CMK (cell line): ENCODE data around the gene BMERB1.
"Not testable (repeated sequence)": the region's sequence is repeated elsewhere in the genome, so short reads cannot be mapped to it uniquely, and the experiment has no call there.

ENCODE experiments used
- DNase-seq: peaks from one replicate; pipeline ENCODE4 v3.0.0-alpha.2; 2010; ENCODE audit warnings: low read depth

The BMERB1 gene

DNA sequence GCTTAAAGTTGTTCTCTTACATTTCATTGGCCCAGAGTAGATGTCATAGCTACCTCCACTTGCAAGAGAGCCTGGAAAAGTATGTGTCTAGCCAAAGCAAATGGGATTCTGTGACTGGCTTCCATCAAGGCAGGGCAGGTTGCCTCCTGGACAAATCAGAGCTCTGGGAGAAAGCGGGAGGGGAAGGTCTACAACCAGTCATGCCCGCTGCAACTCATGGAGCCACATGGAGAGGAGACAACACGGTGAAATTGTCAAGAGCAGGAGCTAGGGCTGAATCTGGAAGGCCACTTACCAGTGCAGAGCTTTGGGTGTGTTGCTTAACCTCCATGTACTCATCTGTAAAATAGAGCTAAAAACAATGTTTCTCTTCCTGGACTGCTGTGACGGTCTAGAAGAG, 124.8 kb downstream of the BMERB1 start:
- no peak for DNase-seq

DNA sequence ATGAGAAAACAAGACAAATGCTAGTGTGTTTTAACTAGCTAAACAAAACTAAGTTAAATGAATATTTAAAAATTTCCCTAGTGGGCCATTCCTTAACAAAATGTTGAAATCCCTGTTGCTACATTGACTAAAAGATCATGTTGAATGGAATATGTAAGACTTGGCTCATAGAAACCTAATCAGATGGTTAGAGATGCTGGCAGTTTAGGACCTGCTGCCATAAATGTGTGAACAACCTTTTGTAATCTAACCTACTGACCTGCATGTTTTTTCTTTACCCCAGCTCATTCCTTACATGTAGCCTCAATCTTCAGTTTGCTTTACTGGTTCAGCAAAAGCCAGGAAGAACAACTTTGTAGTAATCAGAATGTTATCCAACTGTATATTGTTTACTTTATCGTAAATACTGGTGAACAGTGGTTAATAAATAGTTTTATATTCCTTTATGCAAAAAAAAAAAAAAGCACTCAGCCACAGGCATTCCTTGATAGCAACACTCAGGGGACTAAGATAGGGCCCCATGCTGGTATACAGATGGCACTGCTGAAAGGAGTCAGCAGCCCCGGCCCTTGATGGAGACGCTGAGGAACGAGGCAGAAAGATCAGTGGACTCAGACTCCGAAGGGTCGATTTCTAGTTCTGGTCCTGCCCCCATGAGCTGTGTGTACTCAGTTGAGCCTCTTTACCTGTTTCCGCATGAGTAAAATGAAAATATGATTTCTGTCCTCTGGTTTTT, 130.4 kb downstream of the BMERB1 start:
- DNase-seq, result no peak

DNA sequence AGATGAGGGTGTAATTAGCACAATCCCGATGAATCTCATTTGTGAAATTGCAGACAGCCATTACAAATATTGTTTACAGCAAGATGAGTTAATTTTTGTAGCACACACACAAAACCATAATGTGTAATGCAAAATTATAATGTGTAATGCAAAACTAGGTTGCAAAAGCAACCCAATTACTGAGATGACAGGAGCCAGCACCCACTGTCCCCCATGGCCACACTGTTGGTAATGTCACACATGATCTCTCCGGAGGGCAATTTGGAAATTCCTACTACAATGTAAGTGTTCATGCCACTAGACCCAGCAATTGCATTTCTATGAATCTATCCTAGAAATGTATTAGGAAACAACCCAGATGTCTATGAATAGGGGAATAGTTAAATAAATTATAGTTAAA, 131.7 kb downstream of the BMERB1 start:
- DNase-seq, result no peak

DNA sequence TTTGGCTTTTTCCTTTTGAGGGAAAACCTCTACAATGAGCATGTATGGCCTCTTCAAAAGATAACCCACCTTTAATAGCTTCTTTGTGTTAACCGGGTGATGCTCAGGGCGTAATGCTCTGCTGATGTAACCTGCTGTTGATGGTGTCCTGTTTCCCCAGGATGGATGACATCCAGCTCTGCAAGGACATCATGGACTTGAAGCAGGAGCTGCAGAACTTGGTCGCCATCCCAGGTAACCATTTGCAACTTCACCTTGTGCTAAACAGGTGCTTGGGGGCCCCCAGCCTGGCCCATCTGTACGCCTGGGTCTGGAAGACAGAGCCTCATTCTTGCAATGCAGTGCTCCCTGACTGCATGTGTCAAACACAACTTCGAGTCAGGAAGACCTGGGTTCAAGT, 133.4 kb downstream of the BMERB1 start:
- no peak for DNase-seq

DNA sequence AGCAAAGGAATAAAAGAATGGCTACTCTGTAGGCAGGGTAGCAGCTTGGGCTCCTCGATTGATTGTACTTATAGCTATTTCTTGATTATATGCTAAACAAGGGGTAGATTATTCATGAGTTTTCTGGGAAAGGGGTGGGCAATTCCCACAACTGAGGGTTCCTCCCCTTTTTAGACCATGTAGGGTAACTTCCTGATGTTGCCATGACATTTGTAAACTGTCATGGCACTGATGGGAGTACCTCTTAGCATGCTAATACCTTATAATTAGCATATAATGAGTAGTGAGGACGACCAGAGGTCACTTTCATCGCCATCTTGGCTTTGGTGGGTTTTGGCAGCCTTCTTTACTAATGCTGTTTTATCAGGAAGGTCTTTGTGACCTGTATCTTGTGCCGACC, 136.3 kb downstream of the BMERB1 start:
- DNase-seq, result not testable (repeated sequence)

DNA sequence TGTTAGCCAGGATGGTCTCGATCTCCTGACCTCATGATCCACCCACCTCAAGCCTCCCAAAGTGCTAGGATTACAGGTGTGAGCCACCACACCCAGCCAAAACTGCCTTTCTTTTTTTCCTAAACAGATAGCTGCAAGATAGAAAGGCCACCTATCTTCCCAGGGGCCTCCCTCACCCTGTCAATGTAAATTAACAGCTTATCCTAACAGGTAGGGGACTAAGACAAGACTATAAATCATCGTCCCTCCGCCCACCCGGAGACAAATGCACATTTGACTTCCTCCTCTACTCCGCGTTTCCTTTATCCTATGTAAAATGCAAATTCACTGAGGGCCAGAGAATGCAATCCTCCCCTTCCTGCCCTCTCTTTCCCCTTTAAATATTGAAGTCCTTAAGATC, 137.2 kb downstream of the BMERB1 start:
- no peak for DNase-seq

DNA sequence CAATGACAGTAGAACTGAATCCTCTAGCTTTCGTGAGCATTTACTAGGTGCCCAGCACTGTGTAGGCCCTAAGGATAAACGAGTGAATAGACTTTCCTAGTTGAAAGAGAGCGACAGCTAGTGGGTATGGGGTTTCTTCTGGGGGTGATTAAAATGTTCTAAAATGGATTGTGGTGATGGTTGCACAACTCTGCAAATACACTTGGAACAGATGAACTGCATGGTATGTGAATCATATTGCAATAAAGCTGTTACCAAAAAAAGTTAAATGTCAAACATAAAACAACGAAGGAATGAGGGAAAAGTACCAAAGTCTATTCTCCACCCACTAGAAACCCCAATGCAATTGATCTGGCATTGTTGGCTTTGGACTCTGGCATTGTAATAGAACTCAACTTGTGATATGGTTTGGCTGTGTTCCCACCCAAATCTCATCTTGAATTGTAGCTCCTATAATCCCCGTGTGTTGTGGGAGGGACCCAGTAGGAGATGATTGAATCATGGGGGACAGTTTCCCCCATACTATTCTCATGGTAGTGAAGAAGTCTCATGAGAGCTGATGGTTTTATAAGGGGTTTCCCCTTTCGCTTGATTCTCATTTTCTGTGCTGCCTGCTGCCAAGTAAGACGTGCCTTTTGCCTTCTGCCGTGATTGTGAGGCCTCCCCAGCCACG, 138.1 kb downstream of the BMERB1 start:
- no peak for DNase-seq

DNA sequence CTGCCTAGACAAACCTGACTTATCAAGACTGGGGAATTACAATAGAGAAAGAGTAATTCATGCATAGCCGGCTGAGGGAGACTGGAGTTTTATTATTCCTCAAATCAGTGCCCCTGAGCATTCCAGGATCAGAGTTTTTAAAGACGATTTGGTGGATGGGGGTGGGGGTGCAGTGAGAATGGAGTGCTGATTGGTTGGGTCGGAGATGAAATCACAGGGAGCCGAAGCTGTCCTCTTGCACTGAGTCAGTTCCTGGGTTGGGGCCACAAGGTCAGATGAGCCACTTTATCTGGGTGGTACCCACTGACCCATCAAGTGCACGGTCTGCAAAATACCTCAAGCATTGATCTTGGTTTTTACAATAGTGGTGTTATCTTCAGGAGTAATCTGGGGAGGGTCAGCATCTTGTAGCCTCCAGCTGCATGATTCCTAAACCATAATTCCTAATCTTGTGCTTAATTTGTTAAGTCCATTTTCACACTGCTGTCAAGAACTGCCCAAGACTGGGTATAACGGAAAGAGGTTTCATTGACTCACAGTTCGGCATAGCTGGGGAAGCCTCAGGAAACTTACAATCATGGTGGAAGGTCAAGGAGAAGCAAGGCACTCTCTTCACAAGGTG, 139.0 kb downstream of the BMERB1 start:
- no peak for DNase-seq

DNA sequence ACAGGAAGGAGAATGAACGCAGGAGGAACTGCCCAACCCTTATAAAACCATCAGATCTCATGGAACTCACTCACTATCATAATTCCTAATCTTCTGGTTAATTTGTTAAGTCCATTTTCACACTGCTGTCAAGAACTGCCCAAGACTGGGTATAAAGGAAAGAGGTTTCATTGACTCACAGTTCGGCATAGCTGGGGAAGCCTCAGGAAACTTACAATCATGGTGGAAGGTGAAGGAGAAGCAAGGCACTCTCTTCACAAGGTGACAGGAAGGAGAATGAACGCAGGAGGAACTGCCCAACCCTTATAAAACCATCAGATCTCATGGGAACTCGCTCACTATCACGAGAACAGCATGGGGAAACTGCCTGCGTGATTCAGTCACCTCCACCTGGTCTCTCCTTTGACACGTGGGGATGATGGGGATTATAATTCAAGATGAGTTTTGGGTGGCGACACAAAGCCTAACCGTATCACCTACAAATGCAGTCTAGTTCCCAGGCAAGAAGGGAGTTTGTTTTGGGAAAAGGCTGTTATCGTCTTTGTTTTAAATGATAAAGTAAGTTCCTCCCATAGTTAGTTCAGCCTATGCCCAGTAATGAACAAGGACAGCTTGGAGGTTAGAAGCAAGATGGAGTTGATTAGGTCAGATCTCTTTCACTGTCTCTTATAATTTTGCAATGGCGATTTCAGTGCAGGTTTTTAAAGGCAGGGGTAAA, 139.7 kb downstream of the BMERB1 start:
- not testable (repeated sequence) for DNase-seq

DNA sequence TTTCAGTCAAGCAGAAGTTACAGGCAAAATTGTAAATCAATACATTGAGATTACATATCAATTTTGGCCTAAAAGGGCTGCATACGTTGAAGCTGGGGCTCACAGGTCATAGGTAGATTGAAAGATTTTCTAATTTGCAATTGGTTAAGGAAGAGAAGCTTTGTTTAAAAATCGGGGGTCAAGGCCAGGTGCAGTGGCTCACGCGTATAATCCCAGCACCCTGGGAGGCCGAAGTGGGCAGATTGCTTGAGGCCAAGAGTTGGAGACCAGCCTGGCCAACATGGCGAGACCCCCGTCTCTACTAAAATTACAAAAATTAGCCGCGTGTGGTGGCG, 140.2 kb downstream of the BMERB1 start:
- no peak for DNase-seq

DNA sequence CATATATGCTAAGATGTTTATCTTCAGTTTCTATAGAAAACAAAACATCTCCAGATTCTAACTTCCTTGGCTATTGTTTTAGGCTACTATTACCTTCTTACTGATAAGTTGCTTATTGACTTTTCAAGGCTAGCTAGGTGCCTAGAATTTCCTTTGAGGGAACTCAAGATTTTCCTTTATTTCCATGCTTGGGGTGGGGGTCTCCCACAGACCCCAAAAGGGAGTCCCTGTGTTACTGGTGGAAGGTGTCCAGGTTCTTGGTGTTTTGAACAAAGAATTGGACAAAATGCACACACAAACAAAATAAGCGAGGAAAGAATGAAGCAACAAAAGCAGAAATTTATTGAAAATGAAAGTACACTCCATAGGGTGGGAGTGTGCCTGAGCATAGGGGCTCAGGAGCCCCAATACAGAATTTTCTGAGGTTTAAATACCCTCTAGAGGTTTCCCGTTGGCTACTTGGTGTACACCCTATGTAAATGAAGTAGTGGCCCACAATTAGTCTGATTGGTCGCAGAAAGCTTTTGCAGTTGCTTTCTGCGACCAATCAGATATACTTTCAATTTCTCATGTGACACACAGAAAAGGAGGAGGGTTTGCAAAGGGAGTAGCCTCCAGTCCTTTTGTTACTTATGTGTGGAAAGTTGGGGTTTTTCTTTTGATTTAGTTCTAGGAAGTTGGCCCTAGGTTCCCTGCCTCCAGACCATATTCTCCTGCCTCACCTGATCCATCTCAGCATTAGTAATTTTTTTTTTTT, 141.1 kb downstream of the BMERB1 start:
- no peak for DNase-seq

DNA sequence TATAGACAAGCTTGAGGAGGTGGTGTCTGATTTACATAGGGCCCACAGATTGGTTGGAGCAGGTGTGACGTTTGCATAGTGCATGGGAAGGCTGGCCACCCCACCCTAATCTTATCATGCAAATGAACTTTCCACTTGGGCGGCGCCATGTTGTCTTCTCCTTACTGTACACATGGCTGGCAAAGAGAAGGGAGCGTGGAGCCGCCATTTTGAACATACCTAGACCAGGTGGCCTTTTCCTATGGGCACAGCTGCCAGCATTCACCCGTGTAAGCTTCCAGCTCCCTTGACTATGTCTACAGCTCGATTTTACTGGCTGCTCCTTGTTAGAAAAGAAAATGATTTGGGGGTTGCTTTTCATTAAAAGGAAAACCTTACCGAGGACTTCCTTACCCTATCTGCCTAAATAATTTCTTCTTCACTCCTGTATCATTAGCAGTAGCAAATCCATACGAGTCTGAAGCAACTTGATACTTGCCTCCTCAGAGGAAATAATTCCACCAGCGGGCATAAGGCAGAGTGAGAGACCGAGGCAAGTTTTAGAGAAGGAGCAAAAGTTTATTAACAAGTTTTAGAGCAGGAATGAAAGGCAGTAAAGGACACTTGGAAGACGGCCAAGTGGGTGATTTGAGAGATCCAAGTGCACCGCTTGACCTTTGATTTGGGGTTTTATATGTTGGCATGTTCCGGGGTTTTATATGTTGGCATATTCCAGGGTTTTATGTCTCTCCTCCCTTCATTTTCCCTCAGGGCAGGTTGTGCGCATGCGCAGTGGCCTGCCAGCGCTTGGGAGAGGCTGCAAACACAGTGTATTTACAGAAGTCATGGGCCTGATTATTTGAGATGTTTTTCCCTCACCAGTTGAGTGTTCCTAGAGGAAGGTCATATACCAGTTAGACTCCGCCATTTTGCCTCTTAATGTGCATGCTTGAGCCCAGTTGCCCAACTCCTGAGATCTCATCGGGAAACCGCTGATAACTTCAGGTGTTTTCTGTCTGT, 142.9 kb downstream of the BMERB1 start:
- DNase-seq, result no peak

DNA sequence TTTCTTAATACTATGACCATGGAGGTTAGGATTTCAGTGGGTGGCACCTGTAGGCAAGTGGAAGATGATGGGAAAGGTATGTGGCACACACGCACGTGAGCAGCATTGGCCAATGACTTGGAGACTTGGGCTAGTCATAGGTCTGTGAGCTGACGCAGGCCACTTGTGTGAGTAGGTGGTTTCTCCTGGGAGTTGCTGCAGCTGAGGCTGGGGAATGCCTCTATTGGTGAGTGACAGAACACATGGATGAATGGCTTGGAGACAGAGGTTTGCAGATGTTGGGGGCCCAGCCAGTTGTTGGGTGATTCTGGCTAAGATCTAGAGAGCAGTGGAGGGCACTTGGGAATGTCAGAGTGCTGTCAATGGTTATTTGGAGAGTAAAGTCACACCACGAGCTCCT, 144.4 kb downstream of the BMERB1 start:
- no peak for DNase-seq

DNA sequence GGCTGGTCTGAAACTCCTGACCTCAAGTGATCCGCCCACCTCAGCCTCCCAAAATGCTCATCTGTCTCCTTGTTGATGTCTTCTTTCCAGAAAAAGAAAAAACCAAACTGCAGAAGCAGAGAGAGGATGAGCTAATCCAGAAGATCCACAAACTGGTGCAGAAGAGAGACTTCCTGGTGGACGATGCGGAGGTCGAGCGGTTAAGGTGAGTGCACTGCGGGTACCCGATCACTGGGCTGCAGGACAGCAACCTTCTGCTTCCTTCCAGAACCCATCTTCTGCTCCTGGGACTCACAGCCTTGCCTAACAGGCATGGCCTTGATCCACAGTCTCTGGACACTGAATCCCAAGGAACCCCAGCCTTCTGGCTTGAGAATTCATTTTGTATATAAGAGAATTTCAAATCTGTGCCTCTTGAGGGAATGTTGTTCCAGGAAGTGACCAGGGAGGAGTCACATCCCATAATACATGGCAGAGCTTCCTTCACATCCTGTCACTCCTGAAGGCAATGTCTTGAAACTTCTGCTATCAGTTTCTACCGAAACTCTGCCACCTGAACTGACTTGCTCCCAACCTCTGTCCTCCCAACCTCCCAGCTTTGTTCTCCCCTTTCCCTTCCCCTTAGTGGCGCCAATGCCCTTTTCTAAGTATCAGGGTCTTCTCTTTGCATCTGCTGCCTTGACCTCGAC, 146.9 kb downstream of the BMERB1 start:
- no peak for DNase-seq

DNA sequence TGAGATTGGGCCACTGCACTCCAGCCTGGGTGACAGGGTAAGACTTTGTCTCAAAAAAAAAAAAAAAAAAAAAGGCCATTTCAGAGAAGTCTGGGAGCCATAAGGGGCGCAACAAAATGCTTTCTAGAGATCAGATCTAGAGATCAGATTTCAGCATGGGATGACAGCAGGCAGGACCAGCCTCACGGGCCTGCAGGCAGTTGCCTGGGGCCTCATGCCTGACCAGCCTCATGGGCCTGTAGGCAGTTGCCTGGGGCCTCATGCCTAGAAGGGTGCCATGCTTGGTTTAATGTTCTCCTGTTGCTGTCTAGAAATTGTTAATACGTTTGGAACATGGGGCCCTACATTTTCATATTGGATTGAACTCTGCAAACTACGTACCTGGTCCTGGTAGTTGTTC, 149.1 kb downstream of the BMERB1 start:
- no peak for DNase-seq

DNA sequence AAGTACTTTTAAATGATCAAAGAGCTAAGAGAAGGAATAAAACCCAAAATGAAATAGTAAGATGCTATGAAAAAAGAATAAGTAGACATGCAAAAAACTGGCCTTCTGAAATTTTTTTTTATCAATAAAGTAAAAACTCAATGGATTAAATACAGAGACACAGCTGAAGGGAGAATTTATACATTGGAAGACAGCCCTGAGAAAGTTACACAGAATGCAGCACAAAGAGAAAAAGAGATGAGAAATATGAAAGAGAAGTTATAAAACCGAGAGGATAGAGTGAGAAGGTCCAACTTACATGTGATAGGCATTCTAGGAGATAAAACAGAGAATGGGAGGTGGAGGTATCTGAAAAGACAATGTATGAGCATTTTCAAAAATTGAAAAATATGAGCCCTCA, 151.6 kb downstream of the BMERB1 start:
- no peak for DNase-seq

DNA sequence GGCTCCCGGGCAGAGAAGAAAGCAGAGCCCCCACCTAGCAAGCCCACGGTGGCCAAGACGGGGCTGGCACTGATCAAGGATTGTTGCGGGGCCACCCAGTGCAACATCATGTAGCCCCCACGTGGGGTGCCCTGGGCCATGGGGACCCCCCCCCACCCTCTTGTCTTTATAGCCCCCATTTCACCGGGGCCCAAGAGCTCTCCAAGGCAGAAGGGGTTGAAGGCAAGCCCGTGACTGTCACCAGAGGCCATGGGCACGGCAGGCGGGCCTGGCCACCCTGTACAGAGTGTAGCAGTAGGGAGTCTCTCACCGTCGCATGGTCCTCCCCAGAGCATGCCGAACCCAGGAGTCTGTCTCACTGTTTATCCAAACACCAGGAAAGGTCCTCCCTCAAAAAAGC, 152.3 kb downstream of the BMERB1 start:
- DNase-seq, result no peak

DNA sequence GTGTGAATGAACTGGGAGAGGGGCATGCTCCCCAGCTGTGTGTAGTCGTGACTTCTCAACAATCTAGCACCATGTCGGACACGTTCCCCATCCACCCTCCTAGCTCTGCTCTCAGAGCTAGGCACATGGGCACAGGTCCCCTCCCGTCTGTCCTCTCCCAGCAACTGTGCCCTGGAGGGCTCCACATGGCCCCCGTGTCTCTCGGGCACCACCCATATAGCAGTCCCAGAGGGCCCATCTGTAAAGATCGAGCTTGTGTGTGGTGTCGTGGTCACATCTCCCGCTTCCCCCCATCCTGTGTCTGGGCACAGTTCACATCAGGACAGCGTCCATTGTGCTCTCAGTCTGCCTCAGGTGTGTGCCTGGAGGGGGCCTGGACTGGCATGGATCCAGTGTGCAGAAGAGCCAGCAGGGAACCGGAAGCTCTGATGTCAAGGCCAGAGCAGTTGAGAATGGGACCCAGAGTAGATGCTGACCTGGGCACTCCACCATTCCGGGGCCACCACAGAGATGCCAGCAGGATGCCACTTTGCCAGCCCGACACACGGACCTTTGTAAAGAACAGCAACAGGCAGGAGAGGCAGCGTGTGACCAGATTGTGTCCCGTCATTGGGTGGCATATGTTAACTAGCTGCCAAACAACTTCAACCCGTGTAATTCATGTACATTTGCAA, 152.9 kb downstream of the BMERB1 start:
- DNase-seq, result no peak

DNA sequence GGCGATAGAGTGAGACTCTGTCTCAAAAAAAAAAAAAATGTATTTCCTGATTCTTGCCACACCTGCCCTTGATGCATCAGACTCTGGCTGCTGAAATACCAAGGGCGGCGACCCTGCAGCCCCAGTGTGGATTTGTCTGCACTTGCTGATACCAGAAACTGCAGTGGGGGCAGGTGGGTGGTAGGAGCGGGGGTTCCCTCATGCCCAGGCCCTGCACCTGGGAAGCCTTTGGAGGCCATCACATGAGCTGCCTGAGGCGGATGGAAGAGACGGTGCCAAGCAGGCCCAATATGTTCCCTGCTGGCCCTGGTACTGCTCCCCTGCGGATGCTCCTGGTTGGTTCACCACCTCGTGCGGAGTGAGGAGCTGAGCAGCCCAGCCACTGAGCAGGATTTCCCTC, 157.9 kb downstream of the BMERB1 start:
- DNase-seq, result no peak

DNA sequence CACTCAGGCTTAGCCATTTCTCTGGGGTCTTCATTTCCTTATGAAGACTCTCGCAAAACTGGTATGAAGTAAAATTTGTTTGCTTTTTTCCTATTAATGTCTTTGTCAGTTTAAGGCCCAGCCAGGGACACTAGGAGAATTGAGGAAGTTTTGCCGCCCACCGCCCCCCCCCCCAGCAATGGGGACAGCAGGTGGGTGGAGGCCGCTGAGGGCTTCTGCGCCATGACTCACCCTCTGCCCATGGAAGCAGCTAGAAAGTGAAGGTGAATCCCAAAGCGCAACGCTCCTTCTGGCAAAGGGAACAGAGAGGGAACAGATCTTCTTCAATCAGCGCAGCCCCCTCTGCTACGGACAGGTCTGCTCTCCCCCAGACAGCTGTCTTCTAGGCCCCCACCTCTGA, 158.8 kb downstream of the BMERB1 start:
- no peak for DNase-seq
